Activated CD8-positive, alpha-beta memory T cell treated with anti-CD3 and anti-CD28 coated beads, Interleukin-2, amount 50 U/mL, for 4 hours (primary cell): ENCODE data around the gene ASPHD2.
"Not testable (repeated sequence)": the region's sequence is repeated elsewhere in the genome, so short reads cannot be mapped to it uniquely, and the experiment has no call there.

ENCODE experiments used
- DNase-seq: peaks from one replicate; pipeline ENCODE4 v3.0.0-alpha.2; 2020

Gene ASPHD2

DNA sequence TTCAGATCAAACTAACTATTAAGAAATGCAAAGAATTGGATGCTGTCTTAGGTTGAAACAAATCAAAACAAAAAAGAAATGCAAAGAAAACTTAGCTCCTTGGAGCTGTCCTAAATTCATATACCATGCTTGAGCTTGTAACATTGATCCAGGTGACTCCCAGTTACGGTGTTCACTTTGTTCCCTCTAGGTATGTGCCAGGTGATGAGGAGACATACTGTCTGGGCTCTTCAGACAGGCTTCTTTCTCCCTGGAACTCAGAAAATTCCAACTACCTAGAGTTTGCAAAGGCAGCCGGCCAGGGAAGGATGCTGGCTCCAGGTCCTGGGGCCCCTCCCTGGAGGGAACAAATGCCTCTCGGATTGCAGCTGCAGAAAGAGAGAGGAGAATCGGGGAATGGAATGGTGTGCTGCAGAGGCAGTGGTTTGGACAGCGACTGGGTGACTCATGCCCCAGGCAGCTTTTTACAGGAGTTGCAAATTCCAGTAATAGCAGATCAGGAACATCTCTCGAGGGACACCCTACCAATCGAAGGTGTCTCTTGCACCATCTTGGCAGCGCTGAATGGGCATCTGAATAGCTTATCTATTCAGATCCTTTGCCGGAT lies 12.3 kb upstream of the ASPHD2 start:
- no peak for DNase-seq

DNA sequence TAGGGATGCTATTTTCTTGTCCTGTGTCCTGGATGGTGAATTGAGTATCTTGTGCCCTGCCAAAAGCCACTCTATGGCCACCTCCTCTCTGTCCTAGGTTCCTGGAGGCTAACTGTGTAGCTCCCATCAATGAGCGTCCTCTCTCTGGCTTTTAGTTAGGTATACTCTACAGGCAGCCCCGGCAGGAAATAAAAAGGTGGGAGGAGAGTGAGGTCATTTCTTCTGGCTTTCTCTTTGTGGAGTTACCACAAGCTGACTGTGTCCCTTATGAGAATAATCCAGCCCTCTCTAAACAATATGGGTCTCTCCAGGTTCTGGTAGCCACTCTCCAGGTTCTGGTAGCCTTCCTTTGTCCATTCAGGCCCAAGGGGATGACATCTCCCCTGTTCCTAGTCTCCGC lies 11.7 kb upstream of the ASPHD2 start:
- DNase-seq: no peak

DNA sequence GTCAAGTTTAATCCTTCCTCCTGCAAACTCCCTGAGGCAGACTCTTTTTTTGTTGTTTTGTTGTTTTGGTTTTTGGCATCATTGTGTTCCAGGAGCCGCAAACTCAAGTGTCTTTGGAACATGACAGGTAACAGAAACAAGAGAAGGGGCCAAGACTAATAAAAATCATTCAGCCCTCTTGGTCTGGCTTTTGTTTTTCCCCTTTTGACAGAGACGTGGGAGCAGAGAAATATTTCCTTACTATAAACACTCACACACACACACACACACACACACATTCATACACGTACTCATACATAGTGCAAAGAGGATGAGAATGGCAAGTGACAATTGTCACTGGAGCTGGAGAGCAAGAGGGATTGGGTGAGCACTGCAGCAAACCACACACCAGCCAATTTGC lies 10.4 kb upstream of the ASPHD2 start:
- no peak for DNase-seq

DNA sequence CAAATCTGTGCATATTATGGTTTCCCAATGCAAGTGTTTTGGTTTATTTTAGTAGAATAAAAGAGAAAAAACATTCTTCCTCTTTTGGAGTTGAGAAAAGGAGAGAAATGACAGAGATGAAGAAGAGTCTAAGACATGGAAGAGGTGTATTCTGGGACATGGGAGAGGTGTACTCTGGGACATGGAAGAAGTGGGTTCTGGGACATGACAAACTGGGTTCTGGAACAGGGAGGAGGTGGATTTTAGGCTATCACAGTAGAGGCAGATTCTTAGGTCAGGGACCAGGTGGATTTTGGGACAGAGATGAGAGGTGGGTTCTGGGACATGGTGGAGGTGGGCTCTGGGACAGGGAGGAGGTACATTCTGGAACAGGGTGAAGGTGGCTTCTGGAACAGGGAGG lies 2.1 kb upstream of the ASPHD2 start:
- DNase-seq: no peak

GRCh38 chr22:26429458-26430286 lies 612 bp downstream of the ASPHD2 start:
- peak; percentile 35 for DNase-seq

- DNase-seq: no peak
Observed at GRCh38 chr22:26430600-26430999, 1.5 kb downstream of the ASPHD2 start.

DNA sequence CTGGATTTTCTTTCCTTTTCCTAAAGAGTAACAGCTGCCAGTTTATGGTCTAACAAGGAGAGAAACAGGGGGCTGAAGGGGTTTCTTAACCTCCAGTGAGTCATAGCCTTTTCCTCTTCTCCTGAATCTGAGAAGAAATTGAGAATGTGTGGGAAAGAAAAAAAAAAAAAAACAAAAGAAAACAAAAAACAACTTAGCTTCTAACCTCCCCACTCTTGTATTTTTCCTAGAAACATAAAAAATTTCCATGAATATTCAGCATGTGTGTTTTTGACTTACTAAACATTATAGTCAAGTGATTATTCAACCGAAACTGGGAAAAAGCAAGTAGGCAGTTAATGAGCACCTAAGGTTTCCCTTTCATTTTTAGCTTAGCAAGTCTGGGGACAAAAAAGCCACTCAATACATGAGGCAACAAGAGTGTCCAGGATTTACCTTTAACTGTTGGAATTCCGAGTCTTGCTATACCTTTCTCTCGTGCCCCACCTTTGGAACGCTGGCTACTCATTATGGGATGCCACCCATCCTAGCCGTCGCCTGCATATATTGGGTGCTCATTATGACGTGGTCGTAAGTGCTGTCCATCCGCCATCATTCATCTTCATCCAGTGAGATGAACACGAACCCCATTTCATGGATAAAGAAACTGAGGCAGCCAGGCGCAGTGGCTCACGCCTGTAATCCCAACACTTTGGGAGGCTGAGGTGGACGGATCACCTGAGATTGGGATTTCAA lies 2.4 kb downstream of the ASPHD2 start:
- DNase-seq: no peak

GRCh38 chr22:26432619-26433311 lies 3.7 kb downstream of the ASPHD2 start:
- no peak for DNase-seq

- no peak for DNase-seq
Observed at GRCh38 chr22:26433805-26434204, 4.7 kb downstream of the ASPHD2 start.

DNA sequence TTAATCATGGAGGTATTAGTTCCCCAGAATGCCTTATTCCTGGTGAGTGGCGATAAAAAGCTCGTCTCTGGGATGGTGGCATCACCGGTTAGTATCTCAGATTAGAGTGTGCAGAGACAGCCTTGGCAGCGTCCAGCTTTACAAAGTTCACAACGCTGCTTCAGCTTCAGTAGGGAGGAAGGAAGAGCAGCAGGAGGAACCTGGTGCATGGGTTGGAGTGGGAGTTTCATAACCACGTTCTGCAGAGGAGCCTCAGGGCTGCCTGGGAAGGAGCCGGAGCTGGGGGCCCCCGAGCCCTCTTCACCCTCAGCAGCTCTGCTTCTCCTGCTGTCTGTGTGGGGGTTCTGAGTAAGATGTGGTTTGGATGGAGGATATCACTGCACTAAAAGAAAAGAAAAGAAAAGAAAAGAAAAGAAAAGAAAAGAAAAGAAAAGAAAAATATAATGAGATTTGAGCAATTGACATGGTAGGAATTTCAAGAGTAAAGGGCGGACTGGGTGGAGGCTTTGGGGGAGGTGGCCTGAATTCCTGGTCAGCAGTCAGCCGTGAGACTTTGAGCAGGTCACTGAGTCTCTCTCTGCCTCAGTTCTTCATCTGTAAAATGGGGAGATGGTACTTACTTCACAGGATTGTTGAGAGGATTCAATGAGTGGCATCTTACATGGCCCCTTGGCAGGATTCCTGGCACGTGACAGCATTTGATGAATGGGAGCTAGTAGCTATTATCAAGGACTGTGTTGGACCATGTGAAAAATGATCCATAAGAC lies 6.5 kb downstream of the ASPHD2 start:
- no peak for DNase-seq

- DNase-seq: no peak
Observed at GRCh38 chr22:26436903-26437515, 7.9 kb downstream of the ASPHD2 start.

- DNase-seq: no peak
Observed at GRCh38 chr22:26437694-26438392, 8.8 kb downstream of the ASPHD2 start.

DNA sequence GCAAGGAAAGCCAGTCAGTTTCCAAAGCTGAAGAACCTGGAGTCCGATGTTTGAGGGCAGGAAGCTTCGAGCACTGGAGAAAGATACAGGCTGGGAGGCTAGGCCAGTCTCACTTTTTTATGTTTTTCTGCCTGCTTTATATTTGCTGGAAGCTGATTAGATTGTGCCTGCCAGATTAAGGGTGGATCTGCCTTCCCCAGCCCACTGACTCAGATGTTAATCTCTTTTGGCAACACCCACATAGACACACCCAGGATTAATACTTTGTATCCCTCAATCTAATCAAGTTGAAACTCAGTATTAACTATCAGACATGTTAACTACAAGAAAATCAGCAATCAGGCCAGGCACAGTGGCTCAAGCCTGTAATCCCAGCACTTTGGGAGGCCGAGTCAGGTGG lies 9.7 kb downstream of the ASPHD2 start:
- DNase-seq: not testable (repeated sequence)

DNA sequence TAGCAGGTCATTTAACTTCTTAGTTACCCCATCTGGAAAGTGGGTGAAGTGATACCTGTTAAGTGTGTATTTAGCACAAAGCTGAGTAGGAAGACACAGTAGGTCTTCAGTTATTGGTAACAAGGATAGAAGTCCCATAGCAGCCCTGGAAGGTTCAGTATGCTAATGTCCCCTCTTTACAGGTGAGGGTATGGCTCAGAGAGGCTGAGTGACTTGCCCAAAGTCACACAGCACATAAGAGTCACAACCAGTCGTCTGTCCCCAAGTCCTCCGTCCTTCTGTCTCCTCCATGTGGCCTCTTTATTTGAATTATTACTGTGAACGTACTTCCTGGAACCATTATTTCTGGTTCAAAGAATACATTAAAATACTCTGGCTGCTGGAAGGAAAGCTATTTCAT lies 10.5 kb downstream of the ASPHD2 start:
- DNase-seq: no peak

- no peak for DNase-seq
Observed at GRCh38 chr22:26442086-26442756, 13.2 kb downstream of the ASPHD2 start.

DNA sequence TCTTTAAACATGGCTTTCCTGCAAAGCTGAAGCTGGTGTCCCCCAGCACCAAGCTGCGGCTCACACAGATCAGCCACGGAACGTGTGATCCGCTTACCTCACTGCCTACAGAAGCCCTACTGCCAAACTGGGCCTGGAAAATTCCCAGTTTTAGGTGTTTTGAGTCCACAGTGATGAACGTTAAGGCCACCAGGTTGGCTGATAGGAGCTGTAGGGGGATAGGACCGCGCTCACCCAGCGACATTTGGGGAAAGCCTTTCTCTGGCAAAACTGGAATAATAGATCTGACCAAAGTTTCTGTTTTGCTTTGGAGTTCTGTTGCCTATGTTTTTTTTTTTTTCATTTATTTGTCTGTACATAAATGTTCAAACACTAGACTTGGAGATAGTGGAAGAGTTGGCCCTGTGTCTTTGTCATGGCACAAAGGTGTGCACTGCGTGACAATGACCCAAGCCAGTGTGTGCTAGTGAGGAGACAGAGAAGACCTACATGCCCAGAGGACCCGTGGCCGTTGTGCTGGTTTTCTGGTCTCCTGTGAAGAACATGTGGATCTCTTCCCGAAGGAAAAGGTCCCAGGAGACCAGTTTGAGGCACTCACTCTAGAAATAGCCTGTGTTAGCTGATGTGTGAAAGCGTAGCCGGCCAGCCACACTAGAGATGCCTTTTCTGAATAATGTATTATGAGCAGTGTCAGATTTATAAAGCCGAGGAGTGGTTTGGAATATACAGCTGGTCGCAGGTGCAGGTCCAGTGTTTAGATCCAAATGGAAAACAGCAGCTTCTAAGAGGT lies 15.0 kb downstream of the ASPHD2 start:
- no peak for DNase-seq

- DNase-seq: no peak
Observed at GRCh38 chr22:26444777-26445176, 15.7 kb downstream of the ASPHD2 start.

GRCh38 chr22:26445577-26446275 lies 16.7 kb downstream of the ASPHD2 start:
- no peak for DNase-seq

DNA sequence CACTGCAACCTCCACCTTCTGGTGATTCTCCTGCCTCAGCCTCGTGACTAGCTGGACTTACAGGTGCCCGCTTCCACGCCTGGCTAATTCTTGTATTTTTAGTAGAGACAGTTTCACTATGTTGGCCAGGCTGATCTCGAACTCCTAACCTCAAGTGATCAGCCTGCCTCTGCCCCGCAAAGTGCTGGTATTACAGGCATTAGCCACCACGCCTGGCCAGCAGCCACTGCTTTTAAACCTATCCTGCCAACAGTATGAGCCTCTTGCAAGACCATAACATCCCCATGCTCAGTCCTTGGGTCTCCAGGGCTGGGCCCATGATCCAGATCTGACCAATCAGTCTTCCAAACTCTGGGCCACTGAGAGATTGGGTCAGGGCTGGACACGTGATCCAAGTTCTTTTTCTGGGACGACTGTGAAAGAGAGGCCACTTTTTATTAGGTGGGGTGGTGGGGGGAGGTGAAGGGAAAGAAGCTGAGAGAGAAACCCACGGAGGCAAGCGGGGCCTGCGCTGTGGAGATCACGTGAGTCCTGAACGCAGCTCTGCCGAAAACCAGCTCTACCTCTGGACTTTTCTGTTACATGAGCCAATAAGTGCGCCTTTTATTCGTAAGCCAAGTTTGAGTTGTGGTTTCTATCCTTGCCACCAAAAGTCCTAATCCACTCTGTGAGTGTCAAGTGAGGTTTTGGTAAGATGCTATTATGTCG lies 17.9 kb downstream of the ASPHD2 start:
- no peak for DNase-seq
